Activated CD8-positive, alpha-beta memory T cell treated with anti-CD3 and anti-CD28 coated beads, Interleukin-2, amount 50 U/mL, for 4 hours (primary cell): ENCODE results near the gene SNX7.

Experiments
- DNase-seq: peaks from one replicate; pipeline ENCODE4 v3.0.0-alpha.2; 2020

The SNX7 gene, protein sequence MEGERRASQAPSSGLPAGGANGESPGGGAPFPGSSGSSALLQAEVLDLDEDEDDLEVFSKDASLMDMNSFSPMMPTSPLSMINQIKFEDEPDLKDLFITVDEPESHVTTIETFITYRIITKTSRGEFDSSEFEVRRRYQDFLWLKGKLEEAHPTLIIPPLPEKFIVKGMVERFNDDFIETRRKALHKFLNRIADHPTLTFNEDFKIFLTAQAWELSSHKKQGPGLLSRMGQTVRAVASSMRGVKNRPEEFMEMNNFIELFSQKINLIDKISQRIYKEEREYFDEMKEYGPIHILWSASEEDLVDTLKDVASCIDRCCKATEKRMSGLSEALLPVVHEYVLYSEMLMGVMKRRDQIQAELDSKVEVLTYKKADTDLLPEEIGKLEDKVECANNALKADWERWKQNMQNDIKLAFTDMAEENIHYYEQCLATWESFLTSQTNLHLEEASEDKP

DNA sequence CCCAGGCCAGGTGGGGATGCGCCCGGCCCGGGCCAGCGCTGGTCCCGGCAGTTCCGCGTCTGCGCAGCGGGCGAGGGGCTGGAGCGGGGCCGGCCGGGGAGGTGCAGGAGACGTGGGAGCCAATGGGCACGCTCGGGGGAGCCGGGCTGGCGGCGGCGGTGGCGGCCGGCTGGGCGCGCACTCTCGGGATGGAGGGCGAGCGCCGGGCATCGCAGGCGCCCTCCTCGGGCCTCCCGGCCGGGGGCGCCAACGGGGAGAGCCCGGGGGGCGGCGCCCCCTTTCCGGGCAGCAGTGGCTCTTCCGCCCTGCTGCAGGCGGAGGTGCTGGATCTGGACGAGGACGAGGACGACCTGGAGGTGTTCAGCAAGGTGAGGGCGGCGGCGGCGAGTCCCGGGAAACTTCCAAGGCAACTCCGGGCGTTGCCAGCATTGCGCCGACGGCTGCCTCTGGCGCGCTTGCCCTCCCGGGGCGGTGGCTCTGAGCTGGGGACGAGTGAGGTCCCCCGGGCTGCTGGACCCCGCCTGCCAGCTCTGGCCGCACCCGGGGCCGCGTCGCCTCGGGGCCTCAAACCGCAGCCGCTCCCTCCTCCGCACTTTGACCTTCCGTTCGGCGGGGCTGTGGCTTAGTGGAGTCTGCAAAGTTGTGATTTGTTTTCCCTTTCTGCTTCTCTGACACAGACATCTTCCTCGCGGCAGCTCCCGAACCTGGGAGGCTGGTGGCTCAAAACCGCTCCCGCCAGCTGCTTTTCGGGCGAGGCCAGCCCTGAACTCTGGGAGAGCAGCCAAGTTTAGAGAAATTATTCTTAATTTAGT is at the start of gene SNX7:
Gene SNX7, plus strand, starts transcription at position 178 of the 812 bp plus-strand sequence. Its CDS starts 11 bp downstream, at position 189.
- DNase-seq, result no peak

- DNase-seq, result no peak
These were observed 24.2 kb upstream of the SNX7 start for GRCh38 chr1:98637316-98637715.

GRCh38 chr1:98638185-98638584 is 23.3 kb upstream of the SNX7 start:
- DNase-seq, result no peak

GRCh38 chr1:98644510-98644909 is 17.0 kb upstream of the SNX7 start:
- DNase-seq, result no peak

- DNase-seq, result no peak
These were observed 10.3 kb upstream of the SNX7 start for GRCh38 chr1:98651116-98651632.

DNA sequence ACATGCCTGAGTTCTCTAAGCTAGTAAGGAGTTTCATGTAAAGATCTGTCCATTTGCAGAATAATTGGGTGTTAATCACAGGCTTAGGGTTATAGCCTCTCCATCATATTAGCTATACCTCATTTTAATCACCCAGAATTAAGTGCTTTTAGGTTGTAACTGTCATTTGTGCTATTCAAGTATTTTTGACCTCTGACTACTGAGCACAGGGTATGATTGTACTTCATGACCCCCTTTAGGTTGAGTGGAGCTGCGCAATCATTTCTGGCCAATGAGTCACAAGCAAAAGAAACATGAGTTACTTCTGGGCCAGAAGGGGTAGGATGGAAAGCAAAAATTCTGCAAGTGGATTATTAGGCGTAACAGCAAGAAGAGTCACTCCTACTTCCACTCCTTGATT is 8.4 kb upstream of the SNX7 start:
- no peak for DNase-seq

- DNase-seq, result no peak
These were observed 1.6 kb upstream of the SNX7 start for GRCh38 chr1:98659879-98660278.

GRCh38 chr1:98660940-98661543 is 479 bp upstream of the SNX7 start:
- DNase-seq, result no peak

GRCh38 chr1:98662356-98662670 is 792 bp downstream of the SNX7 start:
- no peak for DNase-seq

DNA sequence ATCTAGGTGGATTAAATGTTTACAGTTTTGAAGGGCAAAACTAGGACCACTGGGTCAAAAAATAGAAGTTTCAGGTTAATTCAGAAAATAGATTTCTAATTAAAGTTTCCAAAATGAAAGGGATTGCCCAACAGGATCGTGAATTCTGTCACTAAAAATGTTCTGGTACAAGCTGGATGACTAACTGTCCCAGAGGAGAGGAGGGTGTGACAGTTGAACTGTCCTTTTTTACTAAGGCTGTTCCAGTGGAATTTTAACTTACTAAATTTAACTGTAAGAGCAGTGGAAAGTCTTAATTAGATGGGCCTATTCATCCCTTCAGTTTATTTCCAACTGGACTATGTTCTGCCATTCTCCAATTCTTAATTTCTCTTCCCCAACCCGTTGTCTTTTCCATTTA is 7.2 kb downstream of the SNX7 start:
- no peak for DNase-seq

GRCh38 chr1:98669355-98670296 is 8.1 kb downstream of the SNX7 start:
- no peak for DNase-seq

DNA sequence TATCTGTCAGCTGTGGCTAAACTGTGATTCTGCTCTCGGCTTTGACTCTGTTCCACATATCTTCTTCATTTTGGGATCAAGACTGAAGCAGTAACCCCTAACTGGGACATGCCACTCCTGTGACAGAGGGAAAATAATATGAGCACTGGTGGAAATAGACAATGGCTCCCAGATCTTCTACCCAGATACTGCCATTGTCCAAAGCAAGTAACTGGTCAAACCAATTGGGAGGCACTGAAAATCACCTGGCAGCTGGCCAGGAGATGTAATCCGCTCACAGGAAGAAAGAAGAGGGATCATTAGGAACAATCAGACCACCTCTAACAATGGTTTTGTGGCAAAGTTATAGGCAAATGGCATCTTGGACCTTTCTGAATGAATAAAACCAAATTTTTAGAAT is 10.7 kb downstream of the SNX7 start:
- DNase-seq, result no peak

GRCh38 chr1:98674075-98674781 is 12.7 kb downstream of the SNX7 start:
- DNase-seq, result no peak

DNA sequence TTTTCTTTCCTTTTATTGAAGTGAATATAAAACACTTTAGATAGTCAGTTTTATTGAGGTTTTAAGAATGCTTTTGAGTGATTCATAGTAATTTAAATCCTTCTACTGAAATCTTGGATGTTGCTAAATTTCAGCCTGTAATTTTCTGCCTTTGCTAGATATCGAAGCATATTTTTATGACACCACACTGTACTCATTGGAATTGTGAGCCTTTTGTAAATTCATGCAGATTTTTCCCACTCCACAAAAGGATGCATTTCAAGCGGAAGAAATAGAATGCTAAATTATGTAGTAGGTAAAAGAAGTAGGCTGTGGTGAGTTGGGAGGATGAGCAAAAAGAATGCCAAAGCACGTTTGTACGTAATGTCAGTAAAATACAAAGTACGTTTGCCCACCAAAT is 13.8 kb downstream of the SNX7 start:
- no peak for DNase-seq

GRCh38 chr1:98677288-98677687 is 15.8 kb downstream of the SNX7 start:
- no peak for DNase-seq

DNA sequence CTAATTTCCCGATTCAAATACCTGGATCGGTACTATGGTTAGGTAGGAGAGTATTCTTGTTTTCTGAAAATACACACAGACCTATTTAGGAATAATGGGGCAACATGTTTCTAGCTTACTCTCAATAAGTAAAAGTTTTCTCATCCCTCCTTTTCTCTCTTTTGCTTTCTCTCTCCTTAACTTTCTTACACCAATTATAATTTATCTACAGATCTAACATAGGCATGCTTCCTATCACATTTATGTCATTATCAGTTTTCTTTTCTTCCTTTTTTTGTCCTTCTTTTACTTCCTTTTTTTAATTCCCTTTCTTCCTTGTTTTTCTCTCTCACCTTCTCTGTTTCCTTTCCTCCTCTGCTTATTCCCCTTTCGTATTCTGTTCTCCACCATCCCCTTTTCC is 20.3 kb downstream of the SNX7 start:
- DNase-seq, result no peak

DNA sequence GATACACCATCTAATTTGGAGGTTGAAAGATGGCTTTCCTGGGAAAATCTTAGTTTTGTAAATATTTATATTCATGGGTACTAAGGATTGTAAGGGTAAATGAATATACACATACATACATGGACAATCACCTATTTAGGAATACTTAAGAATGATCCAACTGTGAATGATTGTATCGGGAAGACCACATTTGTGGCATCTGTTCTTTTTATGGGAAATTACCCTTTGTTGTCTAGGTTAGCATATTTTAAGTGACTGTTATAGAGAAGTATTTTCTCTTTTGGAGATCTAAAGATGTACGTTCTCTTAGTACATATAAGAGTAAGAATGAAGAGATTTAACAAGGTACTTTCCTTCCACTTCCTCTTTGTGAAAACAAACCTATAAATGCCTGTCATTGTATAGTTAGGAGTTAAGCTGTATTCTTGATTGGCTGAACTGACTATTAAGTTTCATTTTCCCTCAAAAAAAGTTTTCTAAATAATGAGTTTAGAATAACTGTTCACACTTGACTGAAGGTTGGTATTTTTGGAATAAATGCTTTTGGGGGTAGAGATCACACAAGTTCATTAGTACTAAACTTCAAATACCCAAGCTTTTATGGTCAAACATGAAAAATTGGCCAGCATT is 26.7 kb downstream of the SNX7 start:
- no peak for DNase-seq

- DNase-seq, result no peak
These were observed 29.1 kb downstream of the SNX7 start for GRCh38 chr1:98690576-98690975.

DNA sequence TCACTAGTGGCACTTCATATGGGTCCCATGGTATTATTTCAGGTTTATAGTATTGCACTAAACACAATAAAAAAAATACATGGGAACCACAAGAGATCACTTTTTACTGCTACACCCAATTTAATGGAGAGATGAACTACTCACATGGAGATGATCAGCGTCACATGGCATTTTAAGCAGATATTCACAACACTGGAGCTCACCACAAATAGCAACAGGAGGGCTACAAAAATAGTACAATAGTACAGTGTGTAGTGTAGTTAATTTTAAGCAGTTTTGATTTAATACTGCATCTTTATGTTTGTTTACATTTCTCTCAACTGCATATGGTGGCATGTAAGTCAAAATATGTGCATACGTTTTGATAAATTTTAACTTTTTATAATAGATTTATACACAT is 31.0 kb downstream of the SNX7 start:
- DNase-seq, result no peak

DNA sequence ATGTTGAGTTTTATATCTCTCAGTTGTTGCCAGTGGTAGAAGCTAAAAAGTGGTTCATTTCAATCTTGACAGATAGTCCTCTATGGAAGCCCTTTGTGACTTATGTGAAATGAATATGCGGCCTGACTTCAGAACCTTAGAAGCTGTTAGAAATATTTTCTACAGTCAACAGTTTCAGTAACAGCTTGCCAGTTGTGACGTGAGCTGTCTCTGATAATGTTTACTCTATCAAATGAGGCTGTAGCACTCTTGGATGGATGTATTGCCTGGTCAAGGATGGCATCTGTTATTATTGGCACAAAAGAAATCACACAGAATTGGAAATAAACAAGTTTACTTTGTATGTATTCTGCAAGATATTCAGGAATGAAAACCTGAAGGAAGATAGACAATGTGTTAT is 31.9 kb downstream of the SNX7 start:
- no peak for DNase-seq

- DNase-seq, result no peak
These were observed 34.6 kb downstream of the SNX7 start for GRCh38 chr1:98696077-98696476.
